IMR-90 (cell line): ENCODE data around the gene ROBO1. TPM values are rescaled to one million over a fixed set of nuclear protein-coding genes. Genes with fewer than 3 reads are reported as not detected.

Source experiments
- ATAC-seq: fragments of 200-7000 bp; cut with Tn5 transposase; 2 replicates; pipeline ENCODE4 v1.9.1; 2020; ENCODE audit warnings: low read depth, mild to moderate bottlenecking, moderate library complexity
- BruUV-seq: library from RNA; stranded (reverse); fragments of 400-500 nt; replicated peaks from 2 replicates; lab custom pipeline; 2021; lab: Mats Ljungman, UMichigan
- CTCF ChIA-PET: fragments of 300-600 bp; formaldehyde crosslinking; extraction: SDS; loops from one replicate; lab custom pipeline; 2021; ENCODE audit warnings: antibody characterized with exemption; lab: Yijun Ruan, JAX
- POLR2A ChIA-PET: fragments of 300-600 bp; sonication (Branson Sonifier 250); formaldehyde crosslinking; loops from one replicate; lab custom pipeline; 2022; ENCODE audit warnings: antibody characterized with exemption; ENCODE audit not compliant: unreplicated experiment; lab: Charles Lee
- DNase-seq: peaks from one replicate; pipeline ENCODE4 v3.0.0; 2013
- H2AFZ ChIP-seq: replicated peaks from 2 replicates; pipeline ENCODE3; 2013; ENCODE audit warnings: low read length, mild to moderate bottlenecking; ENCODE audit not compliant: poor library complexity
- H2AK5ac ChIP-seq: 2 replicates; pipeline ENCODE4 v1.6.1; 2013; ENCODE audit warnings: low read depth, low read length, inconsistent platforms
- H2AK9ac ChIP-seq: replicated peaks from 2 replicates; pipeline ENCODE3; 2013; ENCODE audit warnings: mild to moderate bottlenecking, low read depth, low read length, moderate library complexity; ENCODE audit not compliant: poor library complexity
- H2BK120ac ChIP-seq: 2 replicates; pipeline ENCODE4 v1.6.1; 2013; ENCODE audit warnings: low read depth, low read length, inconsistent platforms
- H2BK15ac ChIP-seq: 3 replicates; pipeline ENCODE4 v1.6.1; 2013; ENCODE audit warnings: low read depth, low read length, inconsistent platforms
- H2BK20ac ChIP-seq: 2 replicates; pipeline ENCODE4 v1.6.1; 2013; ENCODE audit warnings: low read depth, mild to moderate bottlenecking, inconsistent platforms, low read length, moderate library complexity
- H2BK5ac ChIP-seq: 2 replicates; pipeline ENCODE4 v1.6.1; 2013; ENCODE audit warnings: mild to moderate bottlenecking, low read depth, low read length, inconsistent platforms; ENCODE audit not compliant: poor library complexity, severe bottlenecking
- H3K14ac ChIP-seq: replicated peaks from 2 replicates; pipeline ENCODE4 v1.6.1; 2013; ENCODE audit warnings: low read depth, low read length, inconsistent platforms
- H3K18ac ChIP-seq: 2 replicates; pipeline ENCODE4 v1.6.1; 2013; ENCODE audit warnings: low read depth, low read length, control low read depth
- H3K23ac ChIP-seq: 2 replicates; pipeline ENCODE4 v1.6.1; 2013; ENCODE audit warnings: low read depth, low read length, inconsistent platforms
- H3K27ac ChIP-seq: 2 replicates; pipeline ENCODE4 v1.5.1; 2013; ENCODE audit warnings: mild to moderate bottlenecking, control low read depth, low read length; ENCODE audit not compliant: insufficient read depth
- H3K27me3 ChIP-seq: 2 replicates; pipeline ENCODE4 v1.6.1; 2013; ENCODE audit warnings: low read length; ENCODE audit not compliant: control insufficient read depth, insufficient read depth
- H3K36me3 ChIP-seq: 2 replicates; pipeline ENCODE4 v1.6.1; 2013; ENCODE audit warnings: low read length, mixed read lengths; ENCODE audit not compliant: control insufficient read depth, insufficient read depth
- H3K4ac ChIP-seq: 2 replicates; pipeline ENCODE4 v1.6.1; 2013; ENCODE audit warnings: low read depth, low read length, inconsistent platforms
- H3K4me1 ChIP-seq: 2 replicates; pipeline ENCODE4 v1.6.1; 2013; ENCODE audit warnings: low read length, mixed read lengths; ENCODE audit not compliant: control insufficient read depth, insufficient read depth
- H3K4me2 ChIP-seq: 2 replicates; pipeline ENCODE4 v1.6.1; 2013; ENCODE audit warnings: low read depth, mild to moderate bottlenecking, control low read depth, low read length, moderate library complexity
- H3K4me3 ChIP-seq: 2 replicates; pipeline ENCODE4 v1.5.1; 2013; ENCODE audit warnings: low read depth, mild to moderate bottlenecking, control low read depth, low read length, moderate library complexity; ENCODE audit not compliant: insufficient read depth
- H3K56ac ChIP-seq: 2 replicates; pipeline ENCODE4 v1.6.1; 2013; ENCODE audit warnings: low read length, inconsistent platforms; ENCODE audit not compliant: insufficient read depth; ENCODE audit errors: extremely low read depth
- H3K79me1 ChIP-seq, 2 experiments: 2 replicates each; pipeline ENCODE4 v1.6.1; 2013; ENCODE audit warnings: low read length in 2 of 2, inconsistent platforms in 1 of 2, low read depth in 1 of 2
- H3K9ac ChIP-seq: 2 replicates; pipeline ENCODE4 v1.6.1; 2013; ENCODE audit warnings: low read depth, low read length, control low read depth
- H3K9me1 ChIP-seq: 2 replicates; pipeline ENCODE4 v1.6.1; 2013; ENCODE audit warnings: low read length, inconsistent platforms; ENCODE audit not compliant: insufficient read depth
- H3K9me3 ChIP-seq: 2 replicates; pipeline ENCODE4 v1.6.1; 2013; ENCODE audit warnings: low read length; ENCODE audit not compliant: control insufficient read depth, insufficient read depth
- H4K20me1 ChIP-seq: 2 replicates; pipeline ENCODE4 v1.6.1; 2013; ENCODE audit warnings: low read length, inconsistent platforms; ENCODE audit not compliant: insufficient read depth
- H4K5ac ChIP-seq: 2 replicates; pipeline ENCODE4 v1.6.1; 2013; ENCODE audit warnings: mild to moderate bottlenecking, low read depth, low read length, control low read depth
- H4K8ac ChIP-seq, 2 experiments: 2 replicates each; pipeline ENCODE4 v1.6.1; 2013; ENCODE audit warnings: low read depth in 2 of 2, low read length in 2 of 2, control low read depth in 1 of 2, inconsistent platforms in 1 of 2
- H4K91ac ChIP-seq: 2 replicates; pipeline ENCODE4 v1.6.1; 2013; ENCODE audit warnings: low read depth, low read length, inconsistent platforms; ENCODE audit not compliant: insufficient read depth
- BHLHE40 ChIP-seq: fragments of 150-350 bp; IDR thresholded peaks from 2 replicates; pipeline ENCODE4 v1.6.1; 2016; ENCODE audit warnings: mild to moderate bottlenecking, low read depth, low read length
- CEBPB ChIP-seq: IDR thresholded peaks from 2 replicates; pipeline ENCODE4 v1.6.1; 2012; ENCODE audit warnings: low read depth, low read length, improper control_type of control experiment
- FOS ChIP-seq: fragments of 150-350 bp; IDR thresholded peaks from 2 replicates; pipeline ENCODE4 v1.6.1; 2016; ENCODE audit warnings: low read depth, low read length
- RFX5 ChIP-seq: IDR thresholded peaks from 2 replicates; pipeline ENCODE4 v1.8.0; 2012; ENCODE audit warnings: low read depth, mild to moderate bottlenecking, low read length, moderate library complexity
- WGBS, 2 experiments: methylation state at CpG; one replicate each; pipeline versions ENCODE4 v1.1.5 to v1.1.7; 2013; ENCODE audit warnings: missing lambda C conversion rate in 2 of 2; ENCODE audit not compliant: insufficient read length in 1 of 2; ENCODE audit errors: extremely low coverage in 2 of 2; 5-methylcytosine and 5-hydroxymethylcytosine counted together
- dilution Hi-C: fragments of 300-500 bp; cut with HindIII; formaldehyde crosslinking; loops from one replicate; pipeline ENCODE4 v1.14.3; 2018; ENCODE audit warnings: low sequenced_read_pairs; ENCODE audit not compliant: unreplicated experiment
- in situ Hi-C: fragments of 300-500 bp; cut with MboI; formaldehyde crosslinking; loops from 3 replicates; pipeline ENCODE4 v1.14.3; 2019; ENCODE audit warnings: low sequenced_read_pairs, inconsistent platforms, mixed read lengths
- intact Hi-C: fragments of 100-400 bp; cut with micrococcal nuclease; formaldehyde crosslinking; loops from 2 replicates; pipeline ENCODE4 v1.10.0; 2022
- polyA plus RNA-seq, 3 experiments: library from polyadenylated mRNA; depleted of rRNA; stranded (reverse); fragments of >200 nt; gene quantifications; 2 replicates each; pipeline ENCODE4 v1.2.3, GENCODE V29; 2012; ENCODE audit warnings: low replicate concordance in 1 of 3
- total RNA-seq: library from RNA; depleted of rRNA; stranded (reverse); fragments of >200 nt; gene quantifications from 2 replicates; pipeline ENCODE4 v1.2.3, GENCODE V29; 2012
- TF ChIP-seq, protein P1 (sequence below): conservative IDR thresholded peaks from 2 replicates; pipeline ENCODE4 v1.5.1; 2012; ENCODE audit warnings: mild to moderate bottlenecking, low read depth, low read length, improper control_type of control experiment

The ROBO1 gene
- total and polyA plus RNA-seq, 2 of the 4 experiments (the other 2 are of a cell fraction), result 24.1 to 53.9 TPM

DNA sequence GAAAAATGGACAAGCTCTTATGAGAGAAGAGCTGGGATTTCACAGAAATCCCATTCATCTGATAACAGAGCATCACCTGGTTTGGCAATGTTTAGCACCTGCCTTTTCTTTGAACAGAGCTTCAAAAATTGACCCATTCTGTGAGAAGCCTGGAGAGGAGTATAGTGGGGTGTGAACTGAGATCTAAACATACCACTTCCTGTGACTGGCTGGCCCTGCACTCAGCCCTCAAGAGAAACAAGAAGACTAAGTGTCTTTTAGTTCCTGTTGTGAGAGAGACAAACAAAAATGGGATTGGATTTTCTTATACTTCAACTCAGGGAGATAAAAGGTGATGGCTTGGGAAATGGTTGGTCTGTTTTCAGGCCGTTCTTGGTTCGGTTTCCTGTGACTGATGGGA lies 1060.2 kb downstream of the ROBO1 start:
- Histone ChIP-seq H3K27ac (no peak overlapping the region), H4K8ac (no peak overlapping the region; a peak in 1 of 4 replicates), H3K36me3 (no peaks in the 10 kb centered on the region), H3K56ac (no peak overlapping the region), H3K4me1 (peaks cover 5% of the 10 kb centered on the region), H3K9me3 (no peaks in the 10 kb centered on the region), H2BK15ac (no peak overlapping the region), H3K79me1 (no peaks in the 10 kb centered on the region), H2AK9ac (no peak overlapping the region), H3K9me1 (peaks cover 2% of the 10 kb centered on the region; the same call in 1 of the 2 replicates), H2BK20ac (no peak overlapping the region), H3K27me3 (no peaks in the 10 kb centered on the region), H2BK5ac (no peak overlapping the region), H3K23ac (no peak overlapping the region), H3K18ac (no peak overlapping the region), H3K9ac (no peak overlapping the region), H2AFZ (no peak overlapping the region), H4K5ac (no peak overlapping the region), H2BK120ac (no peak overlapping the region), H4K20me1 (no peaks in the 10 kb centered on the region), H3K14ac (peak overlapping the region; percentile 44; the same call in 1 of the 2 replicates), H3K4me2 (no peak overlapping the region), H3K4ac (peak overlapping the region; percentile 20; the same call in 1 of the 2 replicates), H4K91ac (no peak overlapping the region), H3K4me3 (no peak overlapping the region), H2AK5ac (no peak overlapping the region)
- intact Hi-C loops, result no loop called here
- no peak for TF ChIP-seq RFX5
- no peak for TF ChIP-seq FOS
- TF ChIP-seq CEBPB, result no peak
- no peak for TF ChIP-seq BHLHE40
- TF ChIP-seq, protein P1, sequence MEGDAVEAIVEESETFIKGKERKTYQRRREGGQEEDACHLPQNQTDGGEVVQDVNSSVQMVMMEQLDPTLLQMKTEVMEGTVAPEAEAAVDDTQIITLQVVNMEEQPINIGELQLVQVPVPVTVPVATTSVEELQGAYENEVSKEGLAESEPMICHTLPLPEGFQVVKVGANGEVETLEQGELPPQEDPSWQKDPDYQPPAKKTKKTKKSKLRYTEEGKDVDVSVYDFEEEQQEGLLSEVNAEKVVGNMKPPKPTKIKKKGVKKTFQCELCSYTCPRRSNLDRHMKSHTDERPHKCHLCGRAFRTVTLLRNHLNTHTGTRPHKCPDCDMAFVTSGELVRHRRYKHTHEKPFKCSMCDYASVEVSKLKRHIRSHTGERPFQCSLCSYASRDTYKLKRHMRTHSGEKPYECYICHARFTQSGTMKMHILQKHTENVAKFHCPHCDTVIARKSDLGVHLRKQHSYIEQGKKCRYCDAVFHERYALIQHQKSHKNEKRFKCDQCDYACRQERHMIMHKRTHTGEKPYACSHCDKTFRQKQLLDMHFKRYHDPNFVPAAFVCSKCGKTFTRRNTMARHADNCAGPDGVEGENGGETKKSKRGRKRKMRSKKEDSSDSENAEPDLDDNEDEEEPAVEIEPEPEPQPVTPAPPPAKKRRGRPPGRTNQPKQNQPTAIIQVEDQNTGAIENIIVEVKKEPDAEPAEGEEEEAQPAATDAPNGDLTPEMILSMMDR, result no peak
- DNase-seq (no peak), ATAC-seq (peak; percentile 53; the same call in 1 of the 2 replicates)
- dilution Hi-C loops, result no loop called here
- CTCF ChIA-PET, result no interaction called here
- BruUV-seq, result no TSS peak
- POLR2A ChIA-PET, result no interaction called here
- in situ Hi-C loops, result no loop called here
- WGBS, 2 experiments, result no CpG with 5 or more reads among the region's 2 CpGs
